MM.1S (cell line): ENCODE results near the gene WDFY4.

Experiments
- CTCF ChIP-seq: fragments of 300-600 bp; sonication (generic); IDR thresholded peaks from 2 replicates; pipeline ENCODE4 v1.5.1; 2016; ENCODE audit warnings: antibody characterized with exemption, low read length, mixed read lengths
- EZH2 ChIP-seq: fragments of 300-600 bp; sonication (generic); optimal IDR thresholded peaks from 2 replicates; pipeline ENCODE3; 2017; ENCODE audit warnings: low read depth, mild to moderate bottlenecking, antibody characterized with exemption, low read length, mixed read lengths
- EZH2phosphoT487 ChIP-seq: fragments of 300-600 bp; sonication (generic); IDR thresholded peaks from 2 replicates; pipeline ENCODE4 v1.6.1; 2018; ENCODE audit warnings: antibody characterized with exemption, low read length

GRCh38 chr10:48796713-48797245 lies 112.1 kb downstream of the WDFY4 start:
- TF ChIP-seq CTCF (no peak), EZH2phosphoT487 (no peak), EZH2 (no peak)
